NB4 (cell line): ENCODE data around the gene TRPM1.

Experiments used
- DNase-seq: peaks from one replicate; pipeline ENCODE4 v3.0.0; 2010; ENCODE audit warnings: low read depth
- H3K4me3 ChIP-seq: one replicate; pipeline ENCODE4 v1.5.1; 2011; ENCODE audit warnings: mild to moderate bottlenecking, low read depth, low read length, moderate library complexity
- MYC ChIP-seq: IDR thresholded peaks from 2 replicates; pipeline ENCODE4 v1.6.1; 2011; ENCODE audit warnings: low read depth, low read length
- POLR2A ChIP-seq: IDR thresholded peaks from 2 replicates; pipeline ENCODE4 v1.6.1; 2011; ENCODE audit warnings: mild to moderate bottlenecking; ENCODE audit not compliant: insufficient read length; ENCODE audit errors: extremely low read depth
- TF ChIP-seq, protein P1 (sequence below): IDR thresholded peaks from one replicate; pipeline ENCODE4 v1.5.1; 2012; ENCODE audit warnings: low read depth, low read length
- TF ChIP-seq, protein P2 (sequence below): IDR thresholded peaks from 2 replicates; pipeline ENCODE4 v1.6.1; 2011; ENCODE audit warnings: low read depth, low read length

TRPM1 gene

DNA sequence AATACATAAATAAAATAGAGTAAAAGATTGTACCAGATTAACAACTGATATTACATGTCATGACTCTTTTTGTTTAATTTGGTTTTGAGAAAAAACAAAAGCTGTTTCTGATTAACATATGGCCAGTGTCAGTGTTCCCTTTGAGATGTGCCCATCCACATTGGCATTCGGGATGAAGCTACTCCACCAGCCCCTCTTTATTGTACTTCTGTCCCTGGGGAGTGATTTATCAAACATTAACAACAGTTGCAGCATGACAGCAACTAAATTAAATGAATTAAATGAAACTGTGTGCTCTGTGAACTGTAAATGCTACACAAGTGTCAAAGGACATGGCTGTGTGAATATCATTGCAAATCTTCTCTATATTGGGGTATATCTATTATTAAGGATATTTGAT is 84.2 kb downstream of the TRPM1 start:
- H3K4me3 ChIP-seq: no peak overlapping the region
- DNase-seq: no peak
- TF ChIP-seq, protein P1, sequence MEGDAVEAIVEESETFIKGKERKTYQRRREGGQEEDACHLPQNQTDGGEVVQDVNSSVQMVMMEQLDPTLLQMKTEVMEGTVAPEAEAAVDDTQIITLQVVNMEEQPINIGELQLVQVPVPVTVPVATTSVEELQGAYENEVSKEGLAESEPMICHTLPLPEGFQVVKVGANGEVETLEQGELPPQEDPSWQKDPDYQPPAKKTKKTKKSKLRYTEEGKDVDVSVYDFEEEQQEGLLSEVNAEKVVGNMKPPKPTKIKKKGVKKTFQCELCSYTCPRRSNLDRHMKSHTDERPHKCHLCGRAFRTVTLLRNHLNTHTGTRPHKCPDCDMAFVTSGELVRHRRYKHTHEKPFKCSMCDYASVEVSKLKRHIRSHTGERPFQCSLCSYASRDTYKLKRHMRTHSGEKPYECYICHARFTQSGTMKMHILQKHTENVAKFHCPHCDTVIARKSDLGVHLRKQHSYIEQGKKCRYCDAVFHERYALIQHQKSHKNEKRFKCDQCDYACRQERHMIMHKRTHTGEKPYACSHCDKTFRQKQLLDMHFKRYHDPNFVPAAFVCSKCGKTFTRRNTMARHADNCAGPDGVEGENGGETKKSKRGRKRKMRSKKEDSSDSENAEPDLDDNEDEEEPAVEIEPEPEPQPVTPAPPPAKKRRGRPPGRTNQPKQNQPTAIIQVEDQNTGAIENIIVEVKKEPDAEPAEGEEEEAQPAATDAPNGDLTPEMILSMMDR: no peak
- TF ChIP-seq MYC: no peak
- no peak for TF ChIP-seq POLR2A
- TF ChIP-seq, protein P2, sequence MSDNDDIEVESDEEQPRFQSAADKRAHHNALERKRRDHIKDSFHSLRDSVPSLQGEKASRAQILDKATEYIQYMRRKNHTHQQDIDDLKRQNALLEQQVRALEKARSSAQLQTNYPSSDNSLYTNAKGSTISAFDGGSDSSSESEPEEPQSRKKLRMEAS: no peak

DNA sequence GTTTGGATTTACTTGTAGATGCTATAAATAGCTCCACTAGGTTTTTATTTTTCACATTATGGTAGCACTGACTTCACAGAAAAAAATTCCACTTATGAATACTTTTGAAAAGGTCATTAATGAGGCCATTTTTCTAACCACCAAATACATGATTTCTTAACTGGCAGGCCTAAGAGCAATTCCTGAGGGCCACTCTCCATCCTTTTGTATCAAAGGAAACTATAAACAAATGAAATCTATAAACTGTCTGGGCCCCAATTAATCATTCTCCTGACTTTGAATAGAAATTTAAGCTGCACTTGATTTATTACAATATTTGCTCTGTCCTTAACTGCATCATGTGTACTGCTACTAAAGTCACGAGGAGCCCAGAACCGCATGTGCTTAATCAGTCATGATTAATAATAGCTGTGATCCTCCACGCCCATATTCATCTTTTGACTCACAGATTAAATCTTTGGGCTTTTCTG is 85.0 kb downstream of the TRPM1 start:
- DNase-seq: no peak

DNA sequence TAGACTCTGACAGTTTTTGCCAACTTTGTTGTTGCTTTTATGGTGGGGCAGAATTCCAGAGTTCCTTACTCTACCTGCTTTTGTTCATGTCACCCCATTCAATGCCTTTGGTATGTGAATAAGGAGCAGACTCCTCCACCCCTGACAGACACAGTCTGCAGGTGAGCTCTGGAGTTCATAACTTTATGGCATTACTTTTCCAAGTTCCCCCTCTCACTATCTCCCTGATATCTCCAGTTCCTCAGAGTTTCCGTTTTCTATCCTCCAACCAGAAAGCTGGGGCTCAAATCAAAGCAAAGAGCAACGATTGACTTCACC is 87.0 kb downstream of the TRPM1 start:
- H3K4me3 ChIP-seq: no peak overlapping the region
- TF ChIP-seq, protein P1: no peak
- TF ChIP-seq MYC: no peak
- TF ChIP-seq POLR2A: no peak
- TF ChIP-seq, protein P2: no peak
- no peak for DNase-seq

More for the DNA sequence above, 85.0 kb downstream of the TRPM1 start:
- H3K4me3 ChIP-seq: no peak overlapping the region
- TF ChIP-seq, protein P2: no peak
- TF ChIP-seq MYC (no peak), POLR2A (no peak)
- TF ChIP-seq, protein P1: no peak

DNA sequence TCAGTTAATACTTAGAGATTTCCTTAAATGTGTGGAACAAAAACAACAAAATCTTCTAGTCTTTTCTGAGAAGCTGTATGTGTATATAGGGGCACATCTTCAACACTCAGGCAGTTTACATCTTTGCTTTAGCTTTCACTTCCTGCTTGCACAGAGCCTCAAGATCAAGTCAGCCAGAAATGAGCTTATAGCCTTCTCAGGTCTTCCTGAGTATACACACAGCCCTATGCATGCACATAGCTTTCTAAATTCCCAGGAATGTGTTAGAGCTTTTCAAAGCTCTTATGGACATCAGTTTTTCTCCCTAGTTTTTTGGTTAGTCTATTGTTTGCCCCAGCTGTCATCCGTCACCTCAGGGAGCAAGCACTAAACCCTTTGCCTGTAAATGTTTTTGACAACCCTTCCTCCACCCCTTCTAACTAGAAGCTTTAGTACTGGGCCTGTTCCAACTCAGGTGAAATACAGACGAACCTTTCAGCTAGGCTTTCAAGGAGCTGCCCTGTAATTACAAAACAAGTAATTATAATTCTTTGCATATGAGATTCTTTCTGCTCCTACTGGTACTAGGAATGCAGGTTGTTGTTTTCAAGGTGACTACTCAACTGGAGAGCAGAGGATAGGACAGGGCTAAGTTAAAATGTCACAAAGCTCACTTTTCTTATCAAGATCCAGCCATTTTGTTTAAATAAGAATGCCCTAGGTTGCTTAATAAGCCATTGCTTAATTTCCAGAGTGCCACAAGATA is 87.5 kb downstream of the TRPM1 start:
- H3K4me3 ChIP-seq: no peak overlapping the region
- no peak for DNase-seq
- TF ChIP-seq MYC (no peak), POLR2A (no peak)
- TF ChIP-seq, protein P2: no peak
- TF ChIP-seq, protein P1: no peak

DNA sequence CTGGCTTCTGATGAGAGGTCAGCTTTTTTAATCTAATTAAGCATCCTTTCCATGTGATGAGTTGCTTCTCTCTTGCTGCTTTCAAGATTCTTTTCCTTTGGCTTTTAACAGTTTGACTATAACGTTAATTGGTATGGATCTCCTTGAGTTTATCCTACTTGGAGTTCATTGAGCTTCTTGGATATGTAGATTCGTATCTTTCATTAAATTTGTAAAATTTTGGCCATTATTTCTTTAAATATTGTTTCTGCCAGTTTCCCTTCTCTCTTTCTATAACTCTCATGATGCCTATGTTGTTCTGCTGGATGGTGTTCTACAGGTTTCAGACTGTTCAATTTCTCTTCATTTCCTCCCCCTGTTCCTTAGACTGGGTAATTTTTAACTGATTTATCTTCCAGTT is 89.1 kb downstream of the TRPM1 start:
- no peak overlapping the region for H3K4me3 ChIP-seq
- DNase-seq: no peak
- TF ChIP-seq MYC (no peak), POLR2A (no peak)
- TF ChIP-seq, protein P2: no peak
- TF ChIP-seq, protein P1: no peak
